B cell (primary cell): Measurements from ENCODE around the gene PACRG.

ENCODE experiments used
- EZH2 ChIP-seq: IDR thresholded peaks from 2 replicates; pipeline ENCODE4 v1.6.1; 2012; ENCODE audit warnings: borderline replicate concordance, low read depth, mild to moderate bottlenecking, moderate library complexity, low read length; ENCODE audit not compliant: insufficient read depth, poor library complexity, severe bottlenecking
- TF ChIP-seq, protein P1 (sequence below): fragments of 200-600 bp; IDR thresholded peaks from one replicate; pipeline ENCODE4 v1.8.0; 2022; ENCODE audit warnings: antibody characterized with exemption, mild to moderate bottlenecking

DNA sequence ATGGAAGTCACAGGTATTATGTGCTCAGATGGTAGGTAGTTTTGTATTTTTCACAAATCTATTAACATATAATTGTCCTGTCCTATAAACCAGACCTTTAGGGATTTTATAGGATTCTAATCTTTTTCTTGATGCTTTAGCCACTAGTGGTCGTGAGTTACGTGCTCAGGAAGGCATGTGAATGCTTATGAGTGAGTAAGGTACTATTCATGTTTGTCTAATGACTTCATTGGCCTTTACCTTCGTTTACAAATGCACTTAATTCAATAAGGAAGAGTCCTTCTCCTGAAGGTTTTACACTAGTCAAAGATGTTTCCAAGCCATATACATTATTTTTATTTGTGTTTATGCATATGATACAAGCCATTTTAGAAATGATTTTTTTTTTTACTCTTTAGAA lies 23.0 kb downstream of the PACRG start:
- TF ChIP-seq, protein P1, sequence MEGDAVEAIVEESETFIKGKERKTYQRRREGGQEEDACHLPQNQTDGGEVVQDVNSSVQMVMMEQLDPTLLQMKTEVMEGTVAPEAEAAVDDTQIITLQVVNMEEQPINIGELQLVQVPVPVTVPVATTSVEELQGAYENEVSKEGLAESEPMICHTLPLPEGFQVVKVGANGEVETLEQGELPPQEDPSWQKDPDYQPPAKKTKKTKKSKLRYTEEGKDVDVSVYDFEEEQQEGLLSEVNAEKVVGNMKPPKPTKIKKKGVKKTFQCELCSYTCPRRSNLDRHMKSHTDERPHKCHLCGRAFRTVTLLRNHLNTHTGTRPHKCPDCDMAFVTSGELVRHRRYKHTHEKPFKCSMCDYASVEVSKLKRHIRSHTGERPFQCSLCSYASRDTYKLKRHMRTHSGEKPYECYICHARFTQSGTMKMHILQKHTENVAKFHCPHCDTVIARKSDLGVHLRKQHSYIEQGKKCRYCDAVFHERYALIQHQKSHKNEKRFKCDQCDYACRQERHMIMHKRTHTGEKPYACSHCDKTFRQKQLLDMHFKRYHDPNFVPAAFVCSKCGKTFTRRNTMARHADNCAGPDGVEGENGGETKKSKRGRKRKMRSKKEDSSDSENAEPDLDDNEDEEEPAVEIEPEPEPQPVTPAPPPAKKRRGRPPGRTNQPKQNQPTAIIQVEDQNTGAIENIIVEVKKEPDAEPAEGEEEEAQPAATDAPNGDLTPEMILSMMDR, result no peak
- no peak for TF ChIP-seq EZH2
